Islet of Langerhans (tissue), 1 donor: ENCODE measurements around the gene CNTNAP5.

Experiments
- FAIRE-seq: peaks from one replicate; lab custom pipeline; 2011; peaks lifted over from hg19 to GRCh38; lab: Jason Lieb, UNC

The CNTNAP5 gene

DNA sequence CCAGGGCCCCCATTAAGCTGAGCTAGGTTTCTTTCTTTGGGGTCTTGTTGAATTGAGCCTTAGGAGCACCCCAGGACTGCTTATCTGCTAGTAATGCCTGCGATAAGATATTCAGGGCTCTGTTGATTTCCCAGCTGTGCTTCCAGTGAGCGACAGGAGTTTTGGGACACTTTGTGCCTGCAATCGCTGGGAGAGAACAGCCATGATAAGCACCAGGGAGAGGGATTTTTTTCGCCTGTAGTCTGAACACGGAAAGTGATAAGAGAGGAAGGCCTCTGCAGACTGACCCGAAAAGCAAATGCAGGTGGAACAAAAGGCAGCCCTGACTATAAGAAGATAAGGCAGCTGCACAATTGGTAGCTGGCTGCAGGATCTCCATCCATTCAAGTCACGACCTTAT, 244.3 kb downstream of the CNTNAP5 start:
- FAIRE-seq = no peak

DNA sequence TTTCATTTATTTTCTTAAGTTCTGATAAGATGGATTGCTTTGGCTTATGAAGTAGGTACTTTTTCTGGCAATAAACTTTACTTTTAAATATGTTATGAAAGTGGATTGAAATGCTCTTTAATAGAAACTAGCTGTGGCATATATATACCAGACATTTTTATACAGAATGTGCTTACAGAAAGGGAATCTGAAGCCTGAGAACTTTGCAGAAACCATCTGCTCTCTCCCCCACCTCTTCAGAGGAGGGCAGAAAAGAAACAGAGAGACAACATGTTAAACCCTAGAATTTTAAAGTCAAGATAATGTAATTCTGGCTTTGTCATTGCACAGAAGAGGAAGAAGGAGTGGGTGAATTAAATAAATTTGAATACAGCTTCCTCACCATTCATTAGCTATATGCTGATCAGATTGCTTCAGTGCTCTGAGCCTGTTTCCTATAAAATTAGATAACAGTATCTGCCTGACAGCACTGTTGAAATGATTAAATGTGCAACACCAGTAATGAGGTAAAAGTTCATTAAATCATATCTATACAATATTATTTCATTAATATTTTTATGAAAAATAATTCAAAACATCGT, 247.3 kb downstream of the CNTNAP5 start:
- no peak for FAIRE-seq

DNA sequence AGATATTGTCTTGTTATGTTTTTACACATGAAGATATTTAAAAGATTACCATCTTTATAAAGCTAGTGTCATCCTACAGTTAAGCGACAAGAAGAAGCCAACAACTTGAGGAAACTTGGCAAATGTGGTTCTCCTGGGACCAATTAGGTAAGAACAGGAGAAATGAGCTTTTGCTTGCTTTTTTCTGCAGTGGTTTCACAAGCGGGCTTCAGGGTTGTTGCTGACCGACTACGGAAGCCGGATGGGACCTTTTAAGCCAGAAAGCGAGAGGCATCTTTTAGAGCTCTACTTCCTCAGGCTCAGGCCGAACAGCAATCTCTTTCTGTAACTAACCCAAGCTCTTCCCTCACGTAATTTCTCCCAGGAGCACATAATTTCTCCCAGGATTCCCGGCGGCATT, 256.5 kb downstream of the CNTNAP5 start:
- no peak for FAIRE-seq

DNA sequence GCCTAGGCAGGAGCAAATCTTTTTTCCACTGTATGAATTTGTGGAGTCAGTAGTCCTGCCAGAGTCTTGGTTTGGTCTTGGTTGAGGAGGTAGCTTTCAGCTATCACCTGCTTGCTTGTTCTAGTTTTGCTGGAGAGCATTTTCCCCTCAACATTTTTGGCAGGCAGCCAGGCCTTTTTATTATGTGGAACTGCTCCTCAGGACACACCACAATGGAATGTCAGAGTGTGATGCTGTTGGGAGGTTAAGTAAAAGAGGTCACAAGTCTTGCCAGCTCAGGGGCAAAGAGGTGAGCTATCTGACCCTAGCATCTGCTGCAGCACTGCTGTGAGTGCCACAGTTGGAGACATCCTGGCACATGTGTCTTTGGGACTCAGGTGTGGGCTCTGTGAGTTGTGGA, 258.0 kb downstream of the CNTNAP5 start:
- no peak for FAIRE-seq

DNA sequence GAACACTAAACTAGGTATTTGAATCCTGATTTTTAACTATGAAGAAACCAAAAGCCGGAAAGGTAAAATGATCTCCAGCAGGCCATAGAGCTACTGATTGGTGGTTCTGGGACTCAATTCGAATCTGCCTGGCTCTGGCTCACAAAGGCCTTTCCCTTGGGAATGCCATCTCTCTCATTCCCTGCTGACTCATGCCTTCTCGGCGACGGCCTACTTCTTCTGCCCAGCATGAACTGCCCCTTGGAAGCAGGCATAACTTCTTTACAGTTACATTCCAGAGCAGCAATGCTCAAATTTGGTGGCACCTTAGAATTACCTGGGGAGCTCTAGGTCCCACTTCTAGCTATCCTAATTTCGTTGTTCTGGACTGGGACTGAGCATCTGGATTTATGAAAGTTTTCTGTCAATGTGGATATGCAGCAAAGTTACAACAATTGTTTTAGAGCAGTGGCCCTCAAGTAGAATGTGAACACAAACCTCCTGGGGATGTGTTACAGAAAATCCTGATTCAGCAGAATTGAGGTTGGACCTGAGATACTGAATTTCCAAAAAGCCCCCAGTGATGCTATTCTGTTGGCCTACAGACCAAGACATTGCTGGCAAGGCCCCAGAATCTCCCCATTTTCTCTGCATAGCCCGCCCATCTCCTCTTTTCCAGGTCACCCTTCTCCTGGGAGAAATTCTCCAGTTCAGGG, 261.1 kb downstream of the CNTNAP5 start:
- no peak for FAIRE-seq

DNA sequence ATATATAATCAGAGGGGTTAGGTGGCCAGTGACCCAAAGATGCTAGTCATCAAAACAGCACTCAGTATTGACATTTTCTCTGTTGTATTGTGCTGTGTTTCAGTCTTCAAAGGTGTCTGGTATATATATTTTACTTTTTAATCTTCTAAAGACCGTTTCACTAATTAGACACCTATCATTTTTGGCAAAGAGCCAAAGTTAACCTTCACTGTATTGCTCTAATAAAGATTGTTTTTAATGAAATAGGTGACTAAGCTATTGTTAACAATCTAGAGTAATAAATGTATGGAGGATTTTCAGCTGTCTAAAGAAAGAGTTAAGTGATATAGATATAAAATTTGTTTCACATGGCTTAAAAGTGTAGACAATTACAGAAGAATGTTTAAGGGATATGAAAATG, 264.0 kb downstream of the CNTNAP5 start:
- FAIRE-seq = no peak

DNA sequence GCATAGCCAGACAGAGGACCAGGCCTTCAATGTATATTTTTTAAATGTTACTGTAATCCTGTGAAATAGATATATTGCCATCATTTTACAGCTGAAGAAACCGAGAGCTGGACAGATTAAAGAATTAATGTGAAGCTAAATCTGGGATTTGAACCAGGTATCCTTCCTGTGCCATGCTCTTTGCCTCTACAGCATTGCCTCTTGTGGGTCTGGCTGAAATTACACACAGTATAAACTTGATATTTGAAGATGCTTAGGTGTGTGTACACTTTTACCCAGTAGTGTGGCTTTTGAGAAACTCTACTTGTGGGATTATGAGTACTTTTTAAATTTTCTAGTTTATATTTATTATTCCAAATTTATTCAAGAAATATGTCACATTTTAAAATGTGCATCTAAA, 264.5 kb downstream of the CNTNAP5 start:
- no peak for FAIRE-seq

DNA sequence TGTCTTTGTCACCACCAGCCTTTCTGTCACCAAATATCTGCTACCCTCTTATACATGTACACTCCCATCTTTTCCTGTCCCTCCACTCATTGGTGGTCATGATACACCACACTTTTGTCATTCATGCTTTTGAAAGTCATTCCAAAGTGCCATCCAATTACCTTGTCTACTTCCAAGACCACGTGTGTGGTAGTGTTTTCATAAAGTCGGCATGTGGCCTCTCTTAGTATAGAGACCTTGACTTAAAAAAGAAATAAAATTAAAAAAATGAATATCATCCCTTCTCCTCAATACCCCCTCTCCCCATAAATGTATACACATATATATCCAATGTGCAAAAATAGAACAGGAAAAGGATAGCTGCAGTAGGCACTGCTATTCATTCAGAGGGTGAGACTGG, 271.4 kb downstream of the CNTNAP5 start:
- FAIRE-seq = no peak

DNA sequence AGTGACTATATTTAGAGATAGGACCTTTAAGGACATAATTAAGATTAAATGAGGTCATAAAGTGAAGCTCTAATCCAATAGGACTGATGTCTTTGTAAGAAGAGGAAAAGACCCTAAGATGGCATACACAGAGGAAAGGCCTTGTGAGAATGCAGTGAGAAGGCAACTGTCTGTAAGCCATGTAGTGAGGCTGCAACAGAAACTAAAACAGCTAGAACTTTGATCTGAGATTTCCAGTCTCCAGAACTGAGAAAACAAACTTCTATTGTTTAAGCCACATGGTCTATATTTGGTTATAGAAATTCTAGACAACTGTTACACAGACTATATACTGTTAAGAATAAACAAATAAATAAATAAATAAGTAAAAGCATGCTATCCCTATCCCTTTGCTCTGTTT, 276.8 kb downstream of the CNTNAP5 start:
- no peak for FAIRE-seq

DNA sequence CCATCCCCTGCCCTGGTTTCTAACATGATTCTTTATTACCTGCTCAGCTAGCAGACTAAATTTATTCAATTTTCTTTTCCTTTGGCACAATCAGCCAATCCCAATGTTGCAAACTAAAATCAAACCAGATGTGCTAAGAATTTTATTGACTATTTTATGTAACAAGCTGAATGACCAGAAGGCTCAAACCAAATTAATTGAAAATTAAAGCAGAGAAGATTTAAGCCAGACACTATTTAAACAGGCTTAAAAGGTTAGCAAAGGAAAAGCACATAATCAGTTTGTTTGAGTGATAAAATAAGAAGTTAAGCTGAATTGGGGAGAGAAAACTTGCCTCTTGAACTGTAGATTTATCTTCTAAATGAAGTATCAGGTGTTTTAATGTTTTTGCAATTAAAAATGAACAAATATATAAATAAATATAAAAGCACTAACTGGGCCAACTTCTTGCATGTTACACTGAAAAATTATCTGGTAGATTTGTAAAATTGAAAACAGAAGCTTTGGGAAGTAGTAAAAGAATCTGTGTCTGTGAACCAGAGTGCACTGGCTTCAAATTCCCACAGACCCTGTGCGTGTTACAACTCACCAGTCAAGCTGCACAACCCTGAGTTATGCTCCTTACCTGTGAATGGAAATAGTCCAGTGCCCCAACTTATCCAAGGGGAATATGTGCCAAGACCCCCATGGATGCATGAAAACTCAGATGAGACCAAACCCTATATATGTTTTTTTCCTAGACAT, 283.4 kb downstream of the CNTNAP5 start:
- FAIRE-seq = no peak

DNA sequence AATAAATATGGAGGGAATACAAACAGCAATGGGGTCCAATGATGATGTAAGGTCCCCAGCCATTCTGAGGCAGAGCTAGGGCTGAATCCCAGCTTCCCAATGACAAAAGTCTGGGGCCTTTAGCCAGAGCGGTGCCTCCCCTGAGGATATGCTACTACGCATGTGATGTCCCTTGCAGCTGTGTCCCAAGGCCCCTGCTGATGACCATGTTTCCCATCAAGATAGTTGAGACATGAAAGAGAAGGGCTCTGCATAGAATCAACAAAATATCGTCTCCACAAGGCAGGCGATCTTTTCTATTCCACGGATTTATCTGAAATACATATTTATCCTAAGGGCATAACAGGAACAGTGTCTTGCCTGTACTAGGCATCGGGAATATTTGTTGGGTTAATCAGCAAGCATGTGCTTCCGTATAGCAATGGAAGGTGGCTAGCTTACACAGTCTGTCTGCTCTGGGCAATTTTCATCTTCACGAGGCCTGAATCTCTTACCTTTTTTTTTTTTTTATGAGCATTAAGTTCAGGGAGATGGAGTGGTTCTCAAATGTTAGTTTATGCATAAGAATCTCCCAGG, 284.6 kb downstream of the CNTNAP5 start:
- no peak for FAIRE-seq

DNA sequence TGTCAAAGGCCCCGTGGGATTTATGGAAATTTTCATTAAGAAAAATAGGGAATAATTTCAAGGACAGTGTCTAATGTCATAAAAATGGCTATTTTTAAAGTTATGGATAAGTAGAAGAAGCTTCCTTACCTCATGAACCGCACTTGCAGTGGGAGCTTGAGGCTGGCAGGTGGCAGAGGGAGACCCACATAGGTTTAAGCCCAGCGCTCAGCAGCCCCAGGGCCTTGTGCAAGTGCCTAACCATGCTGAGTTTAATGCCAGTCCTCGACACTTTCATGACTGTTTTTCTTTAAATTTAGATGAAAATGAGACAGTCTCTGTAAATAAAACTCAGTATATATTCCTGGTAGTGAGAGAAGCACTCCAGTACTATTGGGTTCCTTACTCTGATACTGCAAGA, 285.6 kb downstream of the CNTNAP5 start:
- no peak for FAIRE-seq

DNA sequence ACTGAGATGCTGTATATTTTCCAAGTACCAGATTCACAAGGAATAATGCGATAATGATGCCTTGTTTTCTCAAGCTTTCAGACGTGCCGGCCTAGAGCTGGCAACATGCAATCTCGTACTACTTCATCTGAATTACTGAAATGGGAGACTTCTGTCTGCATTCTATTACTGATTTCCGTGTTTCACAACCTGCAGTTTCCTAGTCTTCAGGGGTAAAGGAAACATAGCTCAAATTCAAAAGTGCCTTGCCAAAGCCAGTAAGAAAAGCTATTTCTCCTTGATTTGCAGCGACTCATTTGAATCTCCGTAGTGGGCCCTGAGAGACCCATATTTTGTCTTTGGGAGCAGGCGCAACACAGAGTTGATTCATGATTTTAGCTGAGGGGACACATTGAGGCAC, 289.0 kb downstream of the CNTNAP5 start:
- FAIRE-seq = no peak

DNA sequence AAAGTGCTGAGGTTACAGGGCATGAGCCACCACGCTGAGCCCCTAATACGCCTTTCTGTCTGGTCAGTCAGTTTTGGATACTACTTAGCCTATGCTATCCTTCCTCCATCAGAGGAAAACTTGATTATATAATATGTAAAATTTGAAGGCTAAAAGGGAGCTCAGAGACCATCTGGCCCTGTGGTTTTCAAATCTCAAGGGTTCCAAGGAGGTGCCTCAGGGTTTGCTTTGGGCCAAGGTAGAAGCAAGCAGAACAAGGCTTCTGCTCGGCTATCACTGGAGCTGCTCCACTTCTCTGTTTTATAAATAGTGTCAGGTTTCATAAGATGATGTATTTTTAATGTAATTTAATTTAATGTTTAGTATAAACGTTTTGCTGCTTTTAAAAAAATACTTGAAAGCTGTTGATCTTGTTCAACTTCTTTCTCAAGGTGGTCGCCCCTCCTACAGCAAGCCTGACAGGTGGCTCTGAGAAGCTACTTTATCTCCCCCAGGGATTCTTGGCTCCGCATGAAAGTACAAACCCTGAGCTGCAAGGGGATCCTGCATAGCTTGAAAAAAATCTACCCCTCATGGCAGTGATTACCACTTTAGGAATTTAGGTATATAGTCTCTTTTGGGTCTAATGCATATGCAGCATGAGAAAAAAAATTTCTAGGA, 290.3 kb downstream of the CNTNAP5 start:
- no peak for FAIRE-seq

DNA sequence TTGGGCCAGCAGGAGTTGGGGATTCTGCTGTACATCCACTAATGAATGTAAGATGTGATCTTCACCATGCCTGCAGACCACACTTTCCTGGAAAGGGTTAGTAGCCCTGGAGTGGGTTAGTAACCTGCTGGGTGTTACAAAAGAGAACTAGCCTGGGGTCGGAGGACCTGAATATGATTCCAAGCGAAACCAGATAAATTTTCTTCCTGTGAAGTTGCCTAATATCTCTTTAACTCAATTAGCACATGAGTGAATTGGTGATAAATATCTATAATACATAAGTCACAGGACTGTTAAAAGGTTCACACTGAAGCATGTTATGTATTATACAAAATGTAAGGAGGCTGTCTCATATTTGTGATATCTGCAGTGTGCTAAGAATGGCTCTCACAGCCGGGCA, 291.0 kb downstream of the CNTNAP5 start:
- no peak for FAIRE-seq

DNA sequence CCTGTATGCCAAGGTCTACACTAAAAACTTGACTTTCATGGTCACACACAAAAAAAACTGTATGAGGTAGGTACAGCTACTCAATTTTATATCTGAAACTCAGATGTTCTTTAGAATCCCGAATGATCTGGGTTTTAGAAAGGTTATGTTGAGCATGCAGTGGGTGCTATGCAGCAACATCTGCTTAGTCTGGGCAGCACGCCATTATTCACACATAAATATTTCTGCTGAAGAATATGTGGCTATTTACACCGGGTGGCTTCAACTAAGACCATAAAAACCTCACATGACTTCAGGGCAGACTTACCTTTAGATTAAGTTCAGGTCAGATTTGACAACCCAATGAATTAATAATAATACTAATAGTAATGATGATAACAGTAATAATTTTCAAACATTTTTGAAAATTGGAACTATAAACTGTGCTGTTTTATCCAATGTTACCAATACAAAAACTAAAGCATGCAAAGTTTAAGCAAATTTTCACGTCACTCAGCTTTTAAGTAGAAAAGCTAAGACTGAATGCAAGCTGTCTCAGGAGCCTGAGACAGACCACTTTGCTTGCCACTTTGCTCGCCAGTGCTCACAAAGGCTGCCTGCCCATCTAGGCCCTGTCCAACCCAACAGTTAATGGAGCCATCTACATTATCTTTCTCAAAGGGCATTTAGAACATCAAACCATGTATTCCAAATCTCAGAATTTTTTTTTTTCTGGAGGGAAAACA, 292.0 kb downstream of the CNTNAP5 start:
- no peak for FAIRE-seq

DNA sequence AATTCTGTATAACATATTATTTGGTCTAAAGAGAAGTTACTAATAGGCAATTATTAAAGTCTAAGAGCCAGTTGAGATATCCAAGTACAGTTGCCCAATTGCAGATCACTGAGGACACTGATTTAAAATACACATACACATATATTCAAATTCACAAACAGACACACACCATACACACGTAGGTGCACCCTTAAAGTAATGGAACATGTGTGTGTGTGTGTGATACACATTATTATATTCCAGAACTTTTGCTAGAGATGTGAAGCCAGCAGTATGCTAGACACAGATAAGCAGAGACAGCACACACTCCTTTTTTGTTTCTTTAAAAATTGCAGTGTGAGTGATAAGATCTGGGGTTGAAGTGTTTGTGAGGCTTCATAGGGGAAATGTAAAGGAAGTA, 292.5 kb downstream of the CNTNAP5 start:
- no peak for FAIRE-seq

DNA sequence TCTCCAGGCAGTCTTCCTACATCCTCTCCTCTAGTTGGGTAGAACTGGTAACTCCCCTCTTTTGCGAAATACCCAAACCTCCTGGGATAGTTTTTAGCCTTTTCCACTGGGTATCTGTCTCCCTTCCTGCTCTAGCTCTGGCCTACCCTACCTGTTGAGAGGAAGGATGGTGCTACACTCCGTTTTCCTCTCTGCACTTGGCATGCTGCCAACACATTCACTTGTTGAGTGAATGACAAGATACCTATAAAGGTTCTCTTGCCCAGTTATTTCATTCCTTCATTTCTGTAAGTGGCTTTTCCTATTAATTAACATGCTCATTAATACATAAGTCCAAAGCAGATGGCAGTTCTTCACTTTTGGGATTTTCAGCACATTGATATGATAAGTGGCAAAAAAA, 293.8 kb downstream of the CNTNAP5 start:
- no peak for FAIRE-seq

DNA sequence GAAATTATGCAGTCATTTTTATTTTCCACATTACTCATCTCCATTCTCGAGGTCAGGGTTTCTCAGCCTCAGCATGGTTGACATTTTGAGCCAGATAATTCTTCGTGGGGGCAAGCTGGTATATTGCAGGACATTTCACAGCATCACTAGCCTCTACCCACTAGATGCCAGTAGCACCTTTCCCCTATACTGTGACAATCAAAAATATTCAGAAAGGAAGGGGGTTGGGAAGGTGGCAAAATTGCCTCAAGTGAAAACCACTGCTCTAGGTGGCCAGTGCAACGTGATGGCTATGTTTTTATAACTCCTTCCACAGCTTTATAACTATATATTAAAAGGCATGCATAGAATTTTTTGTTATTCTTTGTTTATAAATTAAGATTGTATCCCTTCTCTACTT, 294.5 kb downstream of the CNTNAP5 start:
- FAIRE-seq = no peak

DNA sequence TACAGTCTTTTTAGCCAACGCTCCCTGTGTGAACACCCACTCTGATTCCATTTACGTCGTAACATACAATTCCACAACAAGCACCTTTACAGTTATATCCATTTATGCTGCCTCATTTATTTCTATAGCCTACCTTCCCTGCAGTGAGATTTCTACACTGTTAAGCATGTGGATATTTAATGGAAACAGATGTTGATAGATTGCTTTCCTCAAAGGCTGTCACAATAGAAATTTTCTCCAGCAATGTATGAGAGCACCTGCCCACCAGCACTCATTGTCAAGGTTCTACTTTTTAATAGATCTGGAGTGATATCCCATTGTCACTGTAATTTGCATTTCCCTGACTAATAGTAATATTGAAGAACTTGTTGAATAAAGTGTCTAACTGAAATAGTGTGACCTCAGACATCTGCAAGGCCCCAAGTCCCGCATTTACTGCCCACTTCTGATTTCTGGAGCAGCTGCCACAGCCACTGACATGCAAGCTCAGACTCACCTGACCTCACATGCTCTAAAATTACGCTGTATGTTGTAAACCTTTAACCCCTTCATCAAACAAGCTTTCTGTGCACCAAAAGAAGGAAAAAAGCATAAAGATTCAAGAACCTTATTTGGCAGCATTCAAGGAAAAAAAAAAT, 295.1 kb downstream of the CNTNAP5 start:
- no peak for FAIRE-seq

DNA sequence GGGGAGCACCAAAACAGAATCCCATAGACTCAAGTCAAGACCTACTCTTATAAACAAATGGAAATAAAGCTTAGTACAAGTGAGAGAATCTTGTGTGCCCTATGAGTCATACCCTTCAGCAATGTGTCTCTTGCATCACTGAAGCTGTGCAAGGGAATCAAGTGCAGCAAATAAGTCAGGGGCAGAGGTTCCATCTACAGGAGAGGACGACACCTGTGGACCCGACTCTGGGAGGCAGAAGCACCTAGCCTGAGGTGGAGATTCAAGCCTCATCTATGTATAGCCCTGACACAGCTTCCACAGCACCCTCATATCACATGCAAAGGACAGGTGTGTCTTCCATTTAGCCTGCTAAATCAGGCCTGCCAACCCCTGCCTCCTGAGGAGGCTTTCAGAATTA, 298.2 kb downstream of the CNTNAP5 start:
- FAIRE-seq = no peak
